Hematopoietic multipotent progenitor cell (in vitro differentiated cells): Measurements from ENCODE around the gene ADAM30. TPM values are rescaled to one million over a fixed set of nuclear protein-coding genes. Genes with fewer than 3 reads are reported as not detected.

Experiments used
- total RNA-seq: library from RNA; depleted of rRNA; stranded (reverse); fragments of >200 nt; gene quantifications from one replicate; pipeline ENCODE4 v1.2.3, GENCODE V29; 2012

ADAM30 gene
- total RNA-seq, 1 donor = not detected

Other genes starting within 250 kb of the ADAM30 start
- 2.2 TPM for gene ZNF697, start 248.2 kb downstream of the ADAM30 start, total RNA-seq
- 48.7 TPM for gene PHGDH, start 184.6 kb downstream of the ADAM30 start, total RNA-seq
- not detected for gene HMGCS2, start 127.6 kb downstream of the ADAM30 start, total RNA-seq
- under 0.01 TPM for gene REG4, start 85.1 kb downstream of the ADAM30 start, total RNA-seq
- 119 TPM for gene NOTCH2, start 173.1 kb upstream of the ADAM30 start, total RNA-seq